ENCODE results near the gene FMNL3.
A peak's percentile ranks its signal among the peaks of the same experiment; 100 is the strongest.

- peak; percentile 46 for TF ChIP-seq CTCF (IDR thresholded peaks at IDR 0.05; ENCODE audit: low read length)
- no peak for TF ChIP-seq EZH2 (optimal IDR thresholded peaks at IDR 0.05; ENCODE audit: low read depth, low read length)
- TF ChIP-seq EZH2phosphoT487 (IDR thresholded peaks at IDR 0.05; ENCODE audit: low read length): no peak
Observed at GRCh38 chr12:49623142-49623904, 83.9 kb downstream of the FMNL3 start, which contains the start of gene PRPF40B.

All from MM.1S (cell line).